Measurements from ENCODE around the gene NCAM1. TPM values are rescaled to one million over a fixed set of nuclear protein-coding genes. Genes with fewer than 3 reads are reported as not detected.

NCAM1 gene
- total and polyA plus RNA-seq, 12 donors = 38.7 to 181 (median 111) TPM

DNA sequence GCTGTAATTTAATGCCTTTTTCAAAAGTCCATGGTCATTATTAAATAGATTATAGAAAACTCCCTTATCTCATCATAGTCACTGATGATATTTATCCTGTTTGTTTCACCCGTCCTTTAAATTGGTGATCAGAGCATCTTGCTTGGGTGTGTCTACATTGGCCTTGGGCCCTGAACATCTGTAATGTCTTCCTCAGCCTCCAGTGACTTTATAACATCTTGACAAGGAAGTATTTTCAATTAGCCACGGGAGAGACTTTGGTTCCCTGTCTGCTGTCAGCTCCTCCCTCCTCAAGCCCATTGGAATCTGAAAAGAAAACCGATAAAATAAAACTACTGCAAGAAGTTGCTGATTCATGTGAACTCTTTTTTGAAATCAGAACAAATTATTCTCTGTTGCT, 236.2 kb downstream of the NCAM1 start:
- Histone ChIP-seq H3K4me1 (replicated peaks in 1 of 2) (peaks cover 18 to 23% of the 10 kb centered on the region in 2 donors), H3K27me3 (no peaks in the 10 kb centered on the region), H3K9me3 (replicated peaks in 1 of 3) (no peaks in the 10 kb centered on the region), H3K4me3 (no peak overlapping the region), H3K27ac (no peak overlapping the region), H3K36me3 (replicated peaks in 1 of 2) (no peaks in the 10 kb centered on the region)
- WGBS, 4 donors = 51 to 66% (median 62%) methylated on average over 3 of the region's 3 CpGs
- intact Hi-C loops (cut with DNase I) = no loop called here
- no peak for TF ChIP-seq POLR2A (IDR thresholded peaks at IDR 0.05)
- no peak for DNase-seq

DNA sequence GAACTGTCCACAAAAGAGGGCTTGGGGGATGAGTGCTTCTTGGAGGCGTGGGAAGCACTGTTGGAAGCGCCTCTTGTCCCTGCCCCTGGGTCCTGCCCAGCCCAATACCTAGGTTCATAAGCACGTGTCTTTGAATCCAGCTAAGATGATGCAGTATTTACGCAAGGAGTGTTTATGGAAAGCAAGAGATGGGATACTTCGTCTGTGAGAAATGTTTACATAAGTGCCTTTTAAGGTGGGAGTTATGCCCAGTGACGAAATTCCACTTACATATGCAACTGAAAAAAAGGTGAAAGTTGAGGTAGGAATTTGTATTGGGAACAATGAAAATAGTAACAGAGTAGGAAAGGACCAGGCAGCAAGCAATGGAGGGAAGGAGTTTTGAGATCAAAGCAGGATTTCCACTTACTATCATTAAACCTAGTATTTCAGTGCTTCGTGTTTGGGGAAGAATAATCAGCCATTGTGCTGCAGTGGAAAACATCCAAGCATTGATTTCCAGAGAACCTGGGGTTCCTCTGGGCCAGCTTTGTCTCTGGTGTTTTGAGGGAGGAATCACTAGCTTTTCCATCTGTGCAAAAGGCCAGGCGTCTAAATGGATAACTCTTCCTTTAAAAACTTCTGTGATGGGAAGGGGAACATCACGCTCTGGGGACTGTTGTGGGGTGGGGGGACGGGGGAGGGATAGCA, 237.9 kb downstream of the NCAM1 start:
- H3K27me3 ChIP-seq = no peaks in the 10 kb centered on the region
- H3K4me3 ChIP-seq = no peak overlapping the region
- no peaks in the 10 kb centered on the region for H3K9me3 ChIP-seq (replicated peaks in 1 of 3)
- TF ChIP-seq, protein P1, sequence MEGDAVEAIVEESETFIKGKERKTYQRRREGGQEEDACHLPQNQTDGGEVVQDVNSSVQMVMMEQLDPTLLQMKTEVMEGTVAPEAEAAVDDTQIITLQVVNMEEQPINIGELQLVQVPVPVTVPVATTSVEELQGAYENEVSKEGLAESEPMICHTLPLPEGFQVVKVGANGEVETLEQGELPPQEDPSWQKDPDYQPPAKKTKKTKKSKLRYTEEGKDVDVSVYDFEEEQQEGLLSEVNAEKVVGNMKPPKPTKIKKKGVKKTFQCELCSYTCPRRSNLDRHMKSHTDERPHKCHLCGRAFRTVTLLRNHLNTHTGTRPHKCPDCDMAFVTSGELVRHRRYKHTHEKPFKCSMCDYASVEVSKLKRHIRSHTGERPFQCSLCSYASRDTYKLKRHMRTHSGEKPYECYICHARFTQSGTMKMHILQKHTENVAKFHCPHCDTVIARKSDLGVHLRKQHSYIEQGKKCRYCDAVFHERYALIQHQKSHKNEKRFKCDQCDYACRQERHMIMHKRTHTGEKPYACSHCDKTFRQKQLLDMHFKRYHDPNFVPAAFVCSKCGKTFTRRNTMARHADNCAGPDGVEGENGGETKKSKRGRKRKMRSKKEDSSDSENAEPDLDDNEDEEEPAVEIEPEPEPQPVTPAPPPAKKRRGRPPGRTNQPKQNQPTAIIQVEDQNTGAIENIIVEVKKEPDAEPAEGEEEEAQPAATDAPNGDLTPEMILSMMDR (IDR thresholded peaks at IDR 0.05) = no peak
- no peak for TF ChIP-seq POLR2A (IDR thresholded peaks at IDR 0.05)
- 75 to 85% (median 82%) methylated on average over 10 of the region's 10 CpGs for WGBS, 4 donors
- H3K4me1 ChIP-seq (replicated peaks in 1 of 2) = peaks cover 3 to 8% of the 10 kb centered on the region in 2 donors
- H3K36me3 ChIP-seq (replicated peaks in 1 of 2) = no peaks in the 10 kb centered on the region
- H3K27ac ChIP-seq = no peak overlapping the region
- intact Hi-C loops (cut with DNase I) = no loop called here
- no peak for DNase-seq

DNA sequence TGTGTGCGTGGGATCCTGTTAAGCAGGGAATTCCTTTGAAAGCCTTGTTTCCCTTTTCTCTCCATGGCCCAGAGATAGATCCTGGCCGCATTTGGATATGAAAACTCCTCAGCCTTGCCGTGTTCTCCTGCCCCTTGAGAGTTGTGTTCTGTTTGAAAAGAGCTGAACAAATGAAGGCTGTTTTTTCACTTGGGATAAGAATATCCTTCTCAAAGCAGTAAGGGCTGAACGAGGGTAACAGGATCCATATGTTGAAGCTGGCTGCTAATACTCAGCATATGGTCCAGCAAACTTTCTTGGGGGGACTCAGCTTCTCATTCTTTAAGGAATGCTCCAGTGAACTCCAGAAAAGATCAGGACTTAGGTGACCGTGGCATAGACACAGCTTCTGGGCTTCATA, 238.6 kb downstream of the NCAM1 start:
- no peaks in the 10 kb centered on the region for H3K36me3 ChIP-seq (replicated peaks in 1 of 2)
- H3K9me3 ChIP-seq (replicated peaks in 1 of 3) = no peaks in the 10 kb centered on the region
- H3K4me1 ChIP-seq (replicated peaks in 1 of 2) = peaks cover 0 to 4% of the 10 kb centered on the region in 2 donors
- no peaks in the 10 kb centered on the region for H3K27me3 ChIP-seq
- no peak for TF ChIP-seq POLR2A (IDR thresholded peaks at IDR 0.05)
- TF ChIP-seq, protein P1 (IDR thresholded peaks at IDR 0.05) = no peak
- no peak for DNase-seq
- H3K4me3 ChIP-seq = no peak overlapping the region
- intact Hi-C loops (cut with DNase I) = no loop called here
- WGBS, 4 donors = 66 to 78% (median 71%) methylated on average over 5 of the region's 5 CpGs
- no peak overlapping the region for H3K27ac ChIP-seq

DNA sequence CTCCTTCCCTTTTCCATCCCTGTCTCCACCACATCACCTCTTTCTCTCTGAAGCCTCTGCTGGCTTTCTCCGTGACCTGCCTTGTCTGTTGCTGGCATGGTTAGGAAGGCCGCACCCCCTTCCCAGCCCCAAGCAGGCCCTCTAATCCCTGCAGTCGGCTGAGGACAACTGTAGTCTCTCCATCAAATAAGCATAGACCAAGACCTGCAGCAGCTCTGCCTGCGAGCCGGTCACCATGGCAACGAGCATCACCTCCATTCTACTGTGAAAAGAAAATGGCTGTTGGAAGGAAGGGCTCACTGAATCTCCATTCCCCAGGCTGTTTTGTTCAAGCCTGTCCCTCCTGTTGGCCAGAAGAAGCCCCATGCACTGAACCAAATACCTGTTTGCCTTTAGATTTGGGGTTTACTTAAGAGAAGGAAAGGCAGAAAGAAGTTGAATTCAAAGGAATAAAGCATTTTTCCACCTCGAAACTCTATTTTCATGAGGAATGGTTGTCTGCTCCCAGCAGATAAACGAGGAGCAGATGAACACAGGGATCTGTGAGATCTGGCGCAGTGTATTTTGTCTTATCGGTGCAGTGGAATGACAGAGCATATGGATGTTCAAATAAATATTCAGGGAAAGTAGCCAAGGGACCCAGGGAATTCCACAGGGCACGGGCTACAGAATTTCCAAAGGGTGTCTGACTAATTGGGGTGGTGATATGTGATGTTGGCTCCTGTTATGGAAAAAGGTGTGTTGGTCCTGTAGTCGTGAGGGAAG, 240.0 kb downstream of the NCAM1 start:
- Histone ChIP-seq H3K27ac (peak overlapping the region in 1 of 5 donors; percentile 10), H3K27me3 (no peaks in the 10 kb centered on the region), H3K4me1 (replicated peaks in 1 of 2) (peaks cover 0 to 4% of the 10 kb centered on the region in 2 donors), H3K4me3 (no peak overlapping the region), H3K36me3 (replicated peaks in 1 of 2) (no peaks in the 10 kb centered on the region), H3K9me3 (replicated peaks in 1 of 3) (no peaks in the 10 kb centered on the region)
- intact Hi-C loops (cut with DNase I) = no loop called here
- peak in 1 of 7 donors; percentile 87 for DNase-seq
- no peak for TF ChIP-seq POLR2A (IDR thresholded peaks at IDR 0.05)
- TF ChIP-seq, protein P1 (IDR thresholded peaks at IDR 0.05) = no peak
- WGBS, 4 donors = 88 to 94% (median 91%) methylated on average over 12 of the region's 12 CpGs
